ENCODE measurements around the gene CD164L2. TPM values are rescaled to one million over a fixed set of nuclear protein-coding genes. Genes with fewer than 3 reads are reported as not detected.

CD164L2 gene
- total RNA-seq, 1 donor from 2014 or later, result 6.8 TPM

DNA sequence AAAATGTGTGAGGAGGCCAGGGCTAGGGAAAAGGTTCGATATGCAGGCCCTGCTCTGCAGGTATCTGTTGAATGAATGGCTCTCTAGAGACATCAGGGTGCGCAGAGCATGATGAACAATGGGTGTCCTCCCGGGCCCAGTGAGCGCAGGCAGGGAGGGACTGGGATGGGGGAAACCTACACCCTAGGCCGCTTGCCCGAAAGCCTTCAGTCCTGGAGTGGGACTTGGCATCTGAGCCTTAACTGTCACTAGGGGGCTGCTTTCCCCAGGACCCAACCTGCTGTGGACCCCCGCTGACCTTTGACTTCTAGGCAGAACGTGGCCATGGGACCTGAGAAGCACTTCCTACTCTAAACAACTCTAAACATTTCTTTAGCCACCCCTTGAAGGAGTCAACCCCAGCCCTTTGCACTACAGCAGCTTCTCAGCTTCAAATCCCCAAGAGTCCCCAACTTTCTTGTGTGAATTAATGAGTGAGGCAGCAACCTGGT lies 15.9 kb downstream of the CD164L2 start:
- TF ChIP-seq, protein P1, sequence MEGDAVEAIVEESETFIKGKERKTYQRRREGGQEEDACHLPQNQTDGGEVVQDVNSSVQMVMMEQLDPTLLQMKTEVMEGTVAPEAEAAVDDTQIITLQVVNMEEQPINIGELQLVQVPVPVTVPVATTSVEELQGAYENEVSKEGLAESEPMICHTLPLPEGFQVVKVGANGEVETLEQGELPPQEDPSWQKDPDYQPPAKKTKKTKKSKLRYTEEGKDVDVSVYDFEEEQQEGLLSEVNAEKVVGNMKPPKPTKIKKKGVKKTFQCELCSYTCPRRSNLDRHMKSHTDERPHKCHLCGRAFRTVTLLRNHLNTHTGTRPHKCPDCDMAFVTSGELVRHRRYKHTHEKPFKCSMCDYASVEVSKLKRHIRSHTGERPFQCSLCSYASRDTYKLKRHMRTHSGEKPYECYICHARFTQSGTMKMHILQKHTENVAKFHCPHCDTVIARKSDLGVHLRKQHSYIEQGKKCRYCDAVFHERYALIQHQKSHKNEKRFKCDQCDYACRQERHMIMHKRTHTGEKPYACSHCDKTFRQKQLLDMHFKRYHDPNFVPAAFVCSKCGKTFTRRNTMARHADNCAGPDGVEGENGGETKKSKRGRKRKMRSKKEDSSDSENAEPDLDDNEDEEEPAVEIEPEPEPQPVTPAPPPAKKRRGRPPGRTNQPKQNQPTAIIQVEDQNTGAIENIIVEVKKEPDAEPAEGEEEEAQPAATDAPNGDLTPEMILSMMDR (IDR thresholded peaks at IDR 0.05), result no peak
- peak overlapping the region; percentile 97 for H3K27ac ChIP-seq
- no peak for DNase-seq
- H3K9me3 ChIP-seq, result no peaks in the 10 kb centered on the region
- H3K4me3 ChIP-seq, result peak overlapping the region; percentile 79
- H3K36me3 ChIP-seq, result peaks cover 30% of the 10 kb centered on the region
- H3K4me1 ChIP-seq, result peaks cover 50% of the 10 kb centered on the region
- no peak for ATAC-seq
- intact Hi-C loops (cut with DNase I), result no loop called here
- no peaks in the 10 kb centered on the region for H3K27me3 ChIP-seq (ENCODE audit: low read depth)

DNA sequence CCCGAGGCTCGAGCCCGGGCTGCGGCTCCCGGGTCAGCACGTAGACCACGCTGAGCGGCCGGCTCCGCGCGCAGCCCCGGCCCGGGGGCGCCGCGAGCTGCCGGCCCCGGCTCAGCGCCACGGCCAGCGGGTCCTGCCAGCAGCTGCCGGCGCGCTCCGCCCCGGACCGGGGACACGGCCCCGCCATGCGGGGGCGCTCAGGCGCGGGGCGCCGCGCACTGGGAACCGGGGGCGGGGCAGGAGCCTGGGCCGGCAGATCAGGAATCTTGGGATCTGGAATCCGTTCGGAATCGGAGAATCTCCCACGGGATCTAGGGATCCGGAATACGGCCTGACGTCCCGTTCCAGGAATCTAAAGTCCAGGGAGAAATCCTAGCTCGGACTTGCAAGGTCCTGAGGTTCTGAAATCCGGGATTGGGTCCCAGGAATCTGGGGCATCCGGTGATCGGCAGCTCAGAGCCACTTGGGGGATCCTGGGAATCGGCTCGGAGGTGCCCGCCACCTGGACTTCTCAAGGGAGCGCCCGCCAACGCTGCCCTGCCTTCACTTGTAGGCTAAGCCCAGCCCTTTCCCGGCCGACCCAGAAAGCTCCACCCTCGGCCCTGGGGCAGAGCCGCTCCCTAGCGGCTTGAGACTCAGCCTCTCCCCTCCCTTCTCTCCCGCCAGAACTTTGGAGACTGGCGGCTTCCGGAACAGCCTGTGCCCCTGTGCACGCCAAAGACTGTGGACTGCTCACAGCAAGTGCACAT lies 16.5 kb downstream of the CD164L2 start, which contains the start of gene MAP3K6:
Gene MAP3K6 (minus strand): TSS at position 551 of the 749 bp plus-strand sequence. CDS start 364 bp downstream, at position 187.
- TF ChIP-seq, protein P1 (IDR thresholded peaks at IDR 0.05), result peak; percentile 36
- peaks cover 36% of the 10 kb centered on the region for H3K36me3 ChIP-seq
- H3K4me3 ChIP-seq, result peak within 1 kb of the TSS; percentile 79
- peak within 1 kb of the TSS; percentile 97 for H3K27ac ChIP-seq
- ATAC-seq (peak; percentile 85 to 87), DNase-seq (peak; percentile 95)
- H3K27me3 ChIP-seq (ENCODE audit: low read depth), result no peaks in the 10 kb centered on the region
- no peaks in the 10 kb centered on the region for H3K9me3 ChIP-seq
- intact Hi-C loops (cut with DNase I), result no loop called here
- peaks cover 50% of the 10 kb centered on the region for H3K4me1 ChIP-seq

DNA sequence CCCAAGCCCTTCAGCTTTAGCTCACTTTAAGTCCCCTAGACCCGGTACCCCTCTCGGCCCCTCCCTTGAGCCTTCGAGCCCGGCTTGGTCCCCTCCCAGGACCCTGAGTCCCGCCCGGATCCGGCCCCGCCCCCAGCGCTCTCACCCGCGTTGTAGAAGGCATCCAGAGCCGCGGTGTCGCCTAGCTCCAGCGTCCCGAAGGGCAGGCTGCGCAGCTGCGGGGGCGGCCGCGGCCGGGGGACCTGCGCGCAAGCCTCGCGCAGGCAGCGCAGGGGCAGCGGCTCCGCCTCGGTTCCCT lies 17.1 kb downstream of the CD164L2 start:
- Histone ChIP-seq H3K9me3 (no peaks in the 10 kb centered on the region), H3K4me3 (peak overlapping the region; percentile 79), H3K27me3 (ENCODE audit: low read depth) (no peaks in the 10 kb centered on the region), H3K27ac (peak overlapping the region; percentile 97), H3K4me1 (peaks cover 50% of the 10 kb centered on the region), H3K36me3 (peaks cover 41% of the 10 kb centered on the region)
- peak; percentile 94 for DNase-seq
- intact Hi-C loops (cut with DNase I), result no loop called here
- TF ChIP-seq, protein P1 (IDR thresholded peaks at IDR 0.05), result no peak
- ATAC-seq, result peak; percentile 76 to 78

DNA sequence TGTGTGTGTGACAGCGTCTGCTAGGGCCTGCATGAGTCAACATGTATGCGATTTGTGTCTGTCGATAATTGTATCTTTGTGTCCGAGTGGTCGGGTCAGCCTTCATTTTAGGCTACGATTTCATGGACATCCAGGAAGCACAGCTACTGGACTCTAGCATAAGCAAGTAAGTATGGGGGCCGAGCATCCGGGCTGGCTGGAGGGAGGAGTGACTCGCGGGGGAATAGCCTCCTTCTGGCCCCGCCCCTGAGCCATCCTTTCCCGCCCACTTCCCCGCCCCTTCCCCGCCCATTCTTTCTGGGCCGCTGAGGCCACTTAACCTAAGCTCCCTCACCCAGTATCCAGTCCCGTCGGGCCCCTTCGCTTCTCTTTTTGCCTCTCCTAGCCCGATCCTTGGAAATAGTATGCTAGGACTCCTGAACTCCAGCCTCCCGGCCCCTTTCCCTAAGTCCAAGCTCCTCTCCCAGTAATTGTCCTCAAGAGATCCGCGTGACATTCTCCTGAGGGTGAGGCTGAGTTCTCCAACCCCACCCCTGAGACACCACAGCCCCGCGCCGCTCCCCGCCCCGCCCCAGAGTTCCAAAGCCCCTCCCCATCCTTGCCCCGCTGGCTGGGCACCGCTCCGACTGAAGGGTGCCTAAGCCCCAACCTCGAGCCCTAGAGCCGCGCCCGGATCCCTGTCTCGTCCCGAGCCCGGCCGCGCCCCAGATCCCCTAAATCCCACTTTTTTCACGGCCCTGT lies 17.6 kb downstream of the CD164L2 start:
- ATAC-seq (peak; percentile 85 to 86), DNase-seq (peak; percentile 91)
- intact Hi-C loops (cut with DNase I), result no loop called here
- Histone ChIP-seq H3K36me3 (peaks cover 46% of the 10 kb centered on the region), H3K27me3 (ENCODE audit: low read depth) (no peaks in the 10 kb centered on the region), H3K9me3 (no peaks in the 10 kb centered on the region), H3K4me1 (peaks cover 50% of the 10 kb centered on the region), H3K4me3 (peak overlapping the region; percentile 79), H3K27ac (peak overlapping the region; percentile 97)
- TF ChIP-seq, protein P1 (IDR thresholded peaks at IDR 0.05), result no peak

GRCh38 chr1:27364696-27365371 lies 18.3 kb downstream of the CD164L2 start:
- Histone ChIP-seq H3K27me3 (ENCODE audit: low read depth) (no peaks in the 10 kb centered on the region), H3K9me3 (no peaks in the 10 kb centered on the region), H3K36me3 (peaks cover 52% of the 10 kb centered on the region), H3K4me1 (peaks cover 46% of the 10 kb centered on the region), H3K27ac (peak overlapping the region; percentile 97), H3K4me3 (peak overlapping the region; percentile 79)
- intact Hi-C loops (cut with DNase I), result no loop called here
- ATAC-seq, result no peak
- TF ChIP-seq, protein P1 (IDR thresholded peaks at IDR 0.05), result no peak
- DNase-seq, result no peak

All from lower lobe of right lung (tissue), 2 donors.